Fibroblast of gingiva (primary cell): ENCODE results near the gene CABP1.
"Not testable (repeated sequence)": the region's sequence is repeated elsewhere in the genome, so short reads cannot be mapped to it uniquely, and the experiment has no call there.

Experiments used
- DNase-seq: peaks from one replicate; pipeline ENCODE4 v3.0.0-alpha.2; 2011; ENCODE audit warnings: low read depth

CABP1 gene

GRCh38 chr12:120639771-120640721 lies at the start of gene CABP1:
TSS of gene CABP1 (plus strand) at chr12:120640626. CDS start at chr12:120640686, 60 bp downstream.
- DNase-seq, result no peak

GRCh38 chr12:120590741-120591407 lies 49.6 kb upstream of the CABP1 start:
- no peak for DNase-seq

GRCh38 chr12:120592121-120593049 lies 48.0 kb upstream of the CABP1 start:
- no peak for DNase-seq

GRCh38 chr12:120596901-120597300 lies 43.5 kb upstream of the CABP1 start:
- no peak for DNase-seq

- DNase-seq, result no peak
Measured at GRCh38 chr12:120597861-120598260, 42.6 kb upstream of the CABP1 start.

- no peak for DNase-seq
Measured at GRCh38 chr12:120598674-120599463, 41.6 kb upstream of the CABP1 start.

GRCh38 chr12:120599672-120600552 lies 40.5 kb upstream of the CABP1 start:
- DNase-seq, result no peak

- not testable (repeated sequence) for DNase-seq
Measured at GRCh38 chr12:120602416-120602815, 38.0 kb upstream of the CABP1 start.

- DNase-seq, result no peak
Measured at GRCh38 chr12:120610560-120610959, 29.9 kb upstream of the CABP1 start.

GRCh38 chr12:120611534-120611933 lies 28.9 kb upstream of the CABP1 start:
- DNase-seq, result not testable (repeated sequence)

GRCh38 chr12:120614848-120615247 lies 25.6 kb upstream of the CABP1 start:
- no peak for DNase-seq

GRCh38 chr12:120617193-120617592 lies 23.2 kb upstream of the CABP1 start:
- not testable (repeated sequence) for DNase-seq

- DNase-seq, result not testable (repeated sequence)
Measured at GRCh38 chr12:120617767-120618166, 22.7 kb upstream of the CABP1 start.

GRCh38 chr12:120618954-120619615 lies 21.3 kb upstream of the CABP1 start:
- DNase-seq, result no peak

- DNase-seq, result no peak
Measured at GRCh38 chr12:120620624-120621023, 19.8 kb upstream of the CABP1 start.

- no peak for DNase-seq
Measured at GRCh38 chr12:120625557-120626419, 14.6 kb upstream of the CABP1 start.

GRCh38 chr12:120628919-120629318 lies 11.5 kb upstream of the CABP1 start:
- DNase-seq, result no peak

- DNase-seq, result no peak
Measured at GRCh38 chr12:120630104-120630892, 10.1 kb upstream of the CABP1 start.
